T47D (cell line): Measurements from ENCODE around the gene MTOR.

Experiments used
- DNase-seq, 2 experiments: peaks; one replicate each; pipeline versions ENCODE4 v3.0.0 to v3.0.0-alpha.2; 2011 to 2012; ENCODE audit warnings: low read depth in 1 of 2, low spot score in 1 of 2
- JUND ChIP-seq: IDR thresholded peaks from 2 replicates; pipeline ENCODE4 v1.6.1; 2012; ENCODE audit warnings: low read depth
- in situ Hi-C: cut with HindIII; loops from 2 replicates; pipeline ENCODE4 v1.10.0; 2016; ENCODE audit warnings: low sequenced_read_pairs, low pct_unique_long_range_greater_than_20kb

The MTOR gene

GRCh38 chr1:11142618-11143391 is 119.5 kb downstream of the MTOR start:
- DNase-seq: no peak
- no peak for TF ChIP-seq JUND
- in situ Hi-C loops: no loop called here

- no peak for DNase-seq
- TF ChIP-seq JUND: no peak
- in situ Hi-C loops: no loop called here
Measured at GRCh38 chr1:11138952-11139351, 123.4 kb downstream of the MTOR start.

- no peak for DNase-seq
- in situ Hi-C loops: no loop called here
- no peak for TF ChIP-seq JUND
Measured at GRCh38 chr1:11138029-11138428, 124.3 kb downstream of the MTOR start.

DNA sequence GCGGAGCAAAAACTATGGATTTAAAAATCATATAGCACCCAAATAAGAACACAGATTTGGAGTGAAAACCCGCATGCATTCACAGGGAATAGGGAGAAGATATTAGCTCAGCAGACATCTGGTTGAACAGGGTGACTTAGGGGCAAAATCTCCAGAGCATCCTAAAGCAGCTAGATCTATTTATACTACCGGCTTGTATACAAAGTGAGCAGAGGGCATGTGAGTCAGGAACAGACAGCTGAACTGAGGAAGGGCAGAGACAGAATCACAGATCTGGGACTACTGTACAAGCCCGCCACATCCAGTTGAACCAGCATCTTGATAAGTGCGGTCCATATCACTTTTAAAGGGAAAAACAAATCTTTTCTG is 127.5 kb downstream of the MTOR start:
- no peak for TF ChIP-seq JUND
- in situ Hi-C loops: no loop called here
- no peak for DNase-seq

GRCh38 chr1:11134251-11134897 is 128.0 kb downstream of the MTOR start:
- no peak for TF ChIP-seq JUND
- no peak for DNase-seq
- in situ Hi-C loops: no loop called here

DNA sequence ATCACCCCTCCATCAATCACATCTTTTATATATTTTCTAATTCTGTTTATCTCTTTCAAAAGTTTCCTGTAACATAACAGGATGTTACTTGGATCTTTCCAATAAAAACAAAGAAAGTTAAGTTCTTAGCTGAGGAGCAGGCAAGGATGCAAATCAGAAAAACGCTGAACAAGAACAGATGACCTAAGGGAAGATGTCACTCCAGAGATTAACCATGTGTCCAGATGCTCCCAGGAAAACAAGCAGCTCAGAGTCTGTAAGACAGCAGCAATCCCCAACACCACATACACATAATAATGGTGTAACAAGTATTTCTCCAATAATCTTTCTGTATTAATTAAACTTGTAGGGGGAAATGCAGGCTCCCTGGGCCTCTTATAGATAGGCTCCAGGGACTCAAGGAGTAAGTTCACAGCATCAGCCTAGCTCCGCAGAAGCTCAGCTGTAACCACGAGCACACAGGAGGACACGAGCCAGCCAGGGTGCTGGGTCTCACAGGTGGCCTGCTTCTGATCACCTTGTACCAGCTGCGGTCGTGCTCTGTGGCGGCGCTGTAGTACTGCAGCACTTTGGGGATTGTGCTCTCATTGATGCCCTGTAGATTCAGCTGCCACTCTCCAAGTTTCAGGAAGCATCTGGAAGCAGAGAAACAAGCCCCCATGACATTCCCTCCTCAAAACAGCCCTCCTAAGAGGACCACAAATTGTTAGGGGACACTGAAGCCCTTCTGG is 129.6 kb downstream of the MTOR start:
- no peak for DNase-seq
- no peak for TF ChIP-seq JUND
- in situ Hi-C loops: no loop called here

GRCh38 chr1:11131816-11132215 is 130.5 kb downstream of the MTOR start:
- DNase-seq: no peak
- in situ Hi-C loops: no loop called here
- no peak for TF ChIP-seq JUND

GRCh38 chr1:11130406-11130805 is 131.9 kb downstream of the MTOR start:
- DNase-seq: no peak
- no peak for TF ChIP-seq JUND
- in situ Hi-C loops: no loop called here

DNA sequence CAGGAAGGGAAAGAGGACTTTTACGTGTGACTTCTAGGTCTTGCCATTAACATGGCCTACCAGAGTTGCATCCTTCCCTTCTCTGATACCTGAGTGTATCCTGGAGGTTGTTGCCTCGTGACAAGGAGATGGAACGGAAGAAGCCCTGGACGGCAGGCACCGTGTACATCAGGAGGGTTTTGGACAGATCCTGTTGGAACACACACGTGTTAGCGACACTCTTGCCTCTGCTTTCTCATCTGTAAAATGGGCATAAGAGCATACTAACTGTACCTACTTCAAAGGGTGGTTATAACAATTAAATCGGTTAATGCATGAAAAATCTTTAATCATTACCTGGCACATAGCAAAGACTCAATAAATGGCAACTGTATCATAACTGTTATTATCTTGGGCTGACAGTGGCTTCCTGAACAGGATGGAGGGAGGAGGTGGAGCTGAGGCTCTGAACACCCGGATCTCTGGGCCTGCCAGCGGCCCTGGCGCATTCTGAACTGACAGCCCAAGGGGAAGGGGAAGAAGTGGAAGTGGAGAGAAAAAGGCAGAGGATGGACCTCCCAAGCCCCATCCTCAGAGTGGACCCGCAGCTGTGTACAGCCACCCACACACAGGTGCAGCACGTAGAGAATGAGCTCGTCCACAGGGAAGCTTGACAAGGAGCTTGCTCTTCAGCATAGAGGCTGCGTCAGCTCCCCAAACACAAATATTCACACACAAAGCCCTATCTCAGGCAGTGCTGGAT is 132.5 kb downstream of the MTOR start:
- DNase-seq: no peak
- no peak for TF ChIP-seq JUND
- in situ Hi-C loops: no loop called here

DNA sequence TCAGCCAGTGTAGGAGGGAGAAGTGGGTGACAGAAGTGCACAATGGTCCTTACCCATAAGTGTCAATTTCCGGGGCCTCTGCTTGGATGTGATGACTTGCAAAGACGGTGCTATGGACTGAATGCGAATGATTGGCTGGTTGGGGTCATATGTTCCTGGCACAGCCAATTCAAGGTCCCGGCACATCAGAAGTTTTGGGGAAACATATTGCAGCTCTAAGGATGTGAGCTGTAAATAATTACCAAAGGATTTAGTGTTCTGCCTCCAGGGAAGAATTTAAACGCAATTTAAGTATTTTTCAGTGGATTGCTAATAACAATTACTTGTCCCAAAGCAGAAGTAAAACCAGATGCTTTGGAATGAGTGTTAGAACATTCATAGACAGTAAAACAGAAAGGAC is 135.8 kb downstream of the MTOR start:
- DNase-seq: no peak
- TF ChIP-seq JUND: no peak
- in situ Hi-C loops: no loop called here

GRCh38 chr1:11125931-11126330 is 136.4 kb downstream of the MTOR start:
- no peak for DNase-seq

DNA sequence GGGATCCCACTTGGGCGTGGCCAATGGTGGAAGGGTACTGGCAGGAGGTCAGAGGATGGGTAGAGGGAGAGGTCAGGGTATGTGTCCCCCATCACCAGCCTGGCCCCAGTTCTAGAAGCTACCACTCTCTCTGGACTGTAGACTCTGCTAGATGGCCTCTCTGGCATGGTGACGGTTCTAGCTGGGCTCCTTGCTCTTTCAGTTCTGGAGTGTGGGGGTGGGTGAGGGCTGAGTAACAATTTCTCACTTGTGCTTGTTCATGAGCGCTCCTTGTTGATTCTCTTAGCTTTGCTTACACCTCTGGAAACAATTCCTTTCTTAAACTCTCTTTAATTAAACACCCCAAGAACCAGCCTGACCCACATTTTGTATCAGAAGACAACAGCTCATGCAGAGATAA is 137.4 kb downstream of the MTOR start:
- no peak for DNase-seq
- in situ Hi-C loops: no loop called here
- no peak for TF ChIP-seq JUND

More at GRCh38 chr1:11125931-11126330, 136.4 kb downstream of the MTOR start:
- in situ Hi-C loops: no loop called here
- no peak for TF ChIP-seq JUND
